Measurements from ENCODE around the gene ZFP90. TPM values are rescaled to one million over a fixed set of nuclear protein-coding genes. Genes with fewer than 3 reads are reported as not detected.

The ZFP90 gene
- total RNA-seq, 3 donors from 2014 or later (not counting 1 experiment from before 2014, with no cell fraction given), result 23.1 to 36.0 (median 35.3) TPM

DNA sequence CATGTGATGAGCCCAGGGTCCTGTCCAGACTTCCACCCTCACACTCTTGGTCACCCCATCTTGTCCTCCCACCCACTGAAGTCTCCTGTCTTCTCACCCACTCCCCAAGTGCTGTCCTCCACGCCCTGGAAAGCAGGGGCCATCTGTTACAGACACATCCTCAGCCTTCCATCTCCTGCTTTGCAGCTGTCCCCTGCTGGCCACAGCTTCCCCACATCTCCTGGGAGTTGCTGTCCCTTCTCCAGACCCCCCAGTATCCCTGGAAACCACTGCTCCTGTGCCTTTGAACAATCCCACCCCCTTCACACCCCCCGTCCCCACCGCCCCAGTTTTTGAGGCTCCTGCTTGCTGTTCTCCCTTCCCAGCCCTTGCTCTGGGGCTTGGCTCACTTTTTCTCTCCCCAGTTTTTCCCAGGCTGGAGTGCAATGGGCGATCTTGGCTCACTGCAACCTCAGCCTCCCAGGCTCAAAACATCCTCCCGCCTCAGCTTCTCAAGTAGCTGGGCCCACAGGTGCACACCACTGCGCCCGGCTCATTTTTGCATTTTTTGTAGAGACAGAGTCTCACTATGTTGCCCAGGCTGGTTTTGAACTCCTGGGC, 30.4 kb upstream of the ZFP90 start:
- no peak overlapping the region for H3K27ac ChIP-seq (ENCODE audit: low read length)
- ATAC-seq (no peak), DNase-seq (no peak)
- H3K36me3 ChIP-seq (ENCODE audit: control insufficient read depth, insufficient read depth, low read length), result no peaks in the 10 kb centered on the region
- H3K4me1 Mint-ChIP-seq, result peaks cover 0 to 4% of the 10 kb centered on the region in 2 donors
- no peaks in the 10 kb centered on the region for H3K9me3 Mint-ChIP-seq
- no peak overlapping the region for H3K4me3 ChIP-seq (ENCODE audit: low read length)
- H3K36me3 Mint-ChIP-seq, result no peaks in the 10 kb centered on the region
- TF ChIP-seq, protein P1, sequence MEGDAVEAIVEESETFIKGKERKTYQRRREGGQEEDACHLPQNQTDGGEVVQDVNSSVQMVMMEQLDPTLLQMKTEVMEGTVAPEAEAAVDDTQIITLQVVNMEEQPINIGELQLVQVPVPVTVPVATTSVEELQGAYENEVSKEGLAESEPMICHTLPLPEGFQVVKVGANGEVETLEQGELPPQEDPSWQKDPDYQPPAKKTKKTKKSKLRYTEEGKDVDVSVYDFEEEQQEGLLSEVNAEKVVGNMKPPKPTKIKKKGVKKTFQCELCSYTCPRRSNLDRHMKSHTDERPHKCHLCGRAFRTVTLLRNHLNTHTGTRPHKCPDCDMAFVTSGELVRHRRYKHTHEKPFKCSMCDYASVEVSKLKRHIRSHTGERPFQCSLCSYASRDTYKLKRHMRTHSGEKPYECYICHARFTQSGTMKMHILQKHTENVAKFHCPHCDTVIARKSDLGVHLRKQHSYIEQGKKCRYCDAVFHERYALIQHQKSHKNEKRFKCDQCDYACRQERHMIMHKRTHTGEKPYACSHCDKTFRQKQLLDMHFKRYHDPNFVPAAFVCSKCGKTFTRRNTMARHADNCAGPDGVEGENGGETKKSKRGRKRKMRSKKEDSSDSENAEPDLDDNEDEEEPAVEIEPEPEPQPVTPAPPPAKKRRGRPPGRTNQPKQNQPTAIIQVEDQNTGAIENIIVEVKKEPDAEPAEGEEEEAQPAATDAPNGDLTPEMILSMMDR (IDR thresholded peaks at IDR 0.05), result no peak
- no peaks in the 10 kb centered on the region for H3K27me3 ChIP-seq (ENCODE audit: control insufficient read depth, insufficient read depth, low read length)
- H3K4me3 Mint-ChIP-seq, result no peak overlapping the region
- H3K27ac Mint-ChIP-seq, result no peak overlapping the region
- H3K27me3 Mint-ChIP-seq (ENCODE audit: low read depth in 2 of 2), result peaks cover 9 to 10% of the 10 kb centered on the region in 2 donors
- 85% methylated on average over 7 of the region's 7 CpGs for WGBS (ENCODE audit: insufficient coverage)
- no peaks in the 10 kb centered on the region for H3K9me3 ChIP-seq (ENCODE audit: control insufficient read depth, insufficient read depth, low read length)
- intact Hi-C loops (cut with micrococcal nuclease), result no loop called here
- H3K4me1 ChIP-seq (ENCODE audit: control insufficient read depth, insufficient read depth, low read length), result peaks cover 8% of the 10 kb centered on the region

DNA sequence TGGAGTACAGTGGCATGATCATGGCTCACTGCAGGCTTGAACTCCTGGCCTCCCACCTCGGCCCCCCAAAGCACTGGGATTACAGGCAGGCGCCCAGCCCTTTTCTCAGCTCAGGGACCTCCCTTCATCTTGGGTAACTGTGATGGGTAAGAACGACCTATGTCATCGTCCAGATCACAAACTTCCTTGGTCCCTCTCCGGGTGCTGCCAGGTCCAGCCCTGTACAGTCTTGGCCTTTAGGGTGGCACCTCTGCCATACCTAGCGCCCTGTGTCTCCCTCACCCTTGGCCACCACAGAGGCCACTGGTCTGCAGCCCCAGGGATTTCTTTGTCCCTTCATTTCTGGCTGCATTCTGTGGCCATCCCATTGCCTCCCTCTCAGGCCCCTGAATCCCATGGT, 29.7 kb upstream of the ZFP90 start:
- no peaks in the 10 kb centered on the region for H3K9me3 Mint-ChIP-seq
- no peaks in the 10 kb centered on the region for H3K36me3 Mint-ChIP-seq
- intact Hi-C loops (cut with micrococcal nuclease), result no loop called here
- Histone ChIP-seq H3K36me3 (ENCODE audit: control insufficient read depth, insufficient read depth, low read length) (no peaks in the 10 kb centered on the region), H3K27me3 (ENCODE audit: control insufficient read depth, insufficient read depth, low read length) (no peaks in the 10 kb centered on the region), H3K27ac (ENCODE audit: low read length) (no peak overlapping the region), H3K4me1 (ENCODE audit: control insufficient read depth, insufficient read depth, low read length) (peaks cover 8% of the 10 kb centered on the region), H3K4me3 (ENCODE audit: low read length) (no peak overlapping the region), H3K9me3 (ENCODE audit: control insufficient read depth, insufficient read depth, low read length) (no peaks in the 10 kb centered on the region)
- peaks cover 0 to 4% of the 10 kb centered on the region in 2 donors for H3K4me1 Mint-ChIP-seq
- peaks cover 9 to 10% of the 10 kb centered on the region in 2 donors for H3K27me3 Mint-ChIP-seq (ENCODE audit: low read depth in 2 of 2)
- TF ChIP-seq, protein P1 (IDR thresholded peaks at IDR 0.05), result no peak
- ATAC-seq, result no peak
- 92% methylated on average over 6 of the region's 6 CpGs for WGBS (ENCODE audit: insufficient coverage)
- H3K4me3 Mint-ChIP-seq, result no peak overlapping the region
- no peak overlapping the region for H3K27ac Mint-ChIP-seq
- no peak for DNase-seq

DNA sequence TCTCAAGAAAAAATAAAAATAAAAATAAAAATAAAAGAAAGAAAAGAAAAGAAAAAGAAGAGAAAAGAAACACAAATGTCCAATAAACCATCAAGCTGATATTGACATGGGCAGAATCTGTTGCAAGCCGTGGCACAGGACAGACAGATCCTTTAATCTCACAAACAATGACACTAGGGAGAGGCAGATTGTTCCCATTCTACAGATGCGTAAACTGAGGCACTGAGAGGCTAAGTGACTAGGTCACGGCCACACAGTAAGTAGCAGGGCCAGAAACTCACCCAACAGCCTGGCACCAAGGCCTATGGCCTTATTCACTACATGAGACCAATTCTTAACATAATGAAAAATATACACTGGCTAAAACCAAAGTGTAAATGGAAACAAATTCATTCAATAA, 28.3 kb upstream of the ZFP90 start:
- Mint-ChIP-seq H3K4me3 (no peak overlapping the region), H3K36me3 (no peaks in the 10 kb centered on the region), H3K27ac (no peak overlapping the region), H3K4me1 (peaks cover 0 to 4% of the 10 kb centered on the region in 2 donors), H3K27me3 (ENCODE audit: low read depth in 2 of 2) (peaks cover 9 to 10% of the 10 kb centered on the region in 2 donors), H3K9me3 (no peaks in the 10 kb centered on the region)
- H3K27ac ChIP-seq (ENCODE audit: low read length), result no peak overlapping the region
- no peak overlapping the region for H3K4me3 ChIP-seq (ENCODE audit: low read length)
- no peak for DNase-seq
- intact Hi-C loops (cut with micrococcal nuclease), result loop anchor here (1.0 to 5.0 kb wide), 2 partner anchors 114 to 143 kb away; no protein-coding TSS in a partner anchor
- no peaks in the 10 kb centered on the region for H3K9me3 ChIP-seq (ENCODE audit: control insufficient read depth, insufficient read depth, low read length)
- peaks cover 8% of the 10 kb centered on the region for H3K4me1 ChIP-seq (ENCODE audit: control insufficient read depth, insufficient read depth, low read length)
- H3K27me3 ChIP-seq (ENCODE audit: control insufficient read depth, insufficient read depth, low read length), result no peaks in the 10 kb centered on the region
- H3K36me3 ChIP-seq (ENCODE audit: control insufficient read depth, insufficient read depth, low read length), result no peaks in the 10 kb centered on the region
- TF ChIP-seq, protein P1 (IDR thresholded peaks at IDR 0.05), result no peak
- WGBS (ENCODE audit: insufficient coverage), result 96% methylated on average over 3 of the region's 3 CpGs
- no peak for ATAC-seq

DNA sequence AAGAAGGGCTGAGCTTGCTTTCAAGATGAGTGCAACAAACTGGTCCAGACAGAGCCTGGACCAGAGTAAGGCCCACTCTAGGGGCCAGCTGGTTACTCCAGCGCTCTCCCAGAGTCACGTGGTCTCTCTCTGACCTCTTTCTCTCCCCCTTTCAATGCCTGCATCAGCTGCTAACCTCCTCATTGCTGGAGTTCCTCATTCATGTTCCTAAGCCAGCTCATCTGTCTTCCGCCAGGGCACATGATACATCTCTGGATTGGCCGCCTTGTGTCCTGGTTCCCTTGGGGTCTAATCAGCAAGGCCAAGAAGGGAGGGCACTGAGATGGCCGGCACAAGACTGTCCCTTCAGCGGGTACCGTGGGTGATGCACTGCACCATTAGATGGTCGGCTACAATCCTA, 26.9 kb upstream of the ZFP90 start:
- H3K27me3 ChIP-seq (ENCODE audit: control insufficient read depth, insufficient read depth, low read length), result no peaks in the 10 kb centered on the region
- H3K36me3 Mint-ChIP-seq, result no peaks in the 10 kb centered on the region
- peaks cover 0 to 4% of the 10 kb centered on the region in 2 donors for H3K4me1 Mint-ChIP-seq
- WGBS (ENCODE audit: insufficient coverage), result 73% methylated on average over 8 of the region's 8 CpGs
- H3K4me1 ChIP-seq (ENCODE audit: control insufficient read depth, insufficient read depth, low read length), result peaks cover 8% of the 10 kb centered on the region
- DNase-seq (no peak), ATAC-seq (no peak)
- no peaks in the 10 kb centered on the region for H3K9me3 ChIP-seq (ENCODE audit: control insufficient read depth, insufficient read depth, low read length)
- no peak overlapping the region for H3K27ac ChIP-seq (ENCODE audit: low read length)
- no peaks in the 10 kb centered on the region for H3K9me3 Mint-ChIP-seq
- no peaks in the 10 kb centered on the region for H3K36me3 ChIP-seq (ENCODE audit: control insufficient read depth, insufficient read depth, low read length)
- no peak overlapping the region for H3K4me3 ChIP-seq (ENCODE audit: low read length)
- H3K27ac Mint-ChIP-seq, result no peak overlapping the region
- TF ChIP-seq, protein P1 (IDR thresholded peaks at IDR 0.05), result no peak
- H3K27me3 Mint-ChIP-seq (ENCODE audit: low read depth in 2 of 2), result peaks cover 5 to 10% of the 10 kb centered on the region in 2 donors
- H3K4me3 Mint-ChIP-seq, result no peak overlapping the region
- intact Hi-C loops (cut with micrococcal nuclease), result loop anchor here (5.0 kb wide), 1 partner anchor 145 kb away; no protein-coding TSS in a partner anchor

All from natural killer cell (primary cell).